GM23248 (cell line): ENCODE measurements around the gene WDR70.

Experiments
- EZH2 ChIP-seq: fragments of 200-600 bp; sonication (generic); IDR thresholded peaks from 2 replicates; pipeline ENCODE4 v1.6.1; 2018; ENCODE audit warnings: antibody characterized with exemption, mild to moderate bottlenecking; ENCODE audit not compliant: insufficient read depth, poor library complexity, severe bottlenecking
- EZH2phosphoT487 ChIP-seq: fragments of 200-600 bp; sonication (generic); IDR thresholded peaks from 2 replicates; pipeline ENCODE4 v1.6.1; 2018; ENCODE audit warnings: antibody characterized with exemption, moderate library complexity, mild to moderate bottlenecking, low read depth; ENCODE audit not compliant: insufficient read depth

GRCh38 chr5:37514946-37515345, 135.8 kb downstream of the WDR70 start:
- TF ChIP-seq EZH2 (no peak), EZH2phosphoT487 (no peak)
